Neural cell (in vitro differentiated cells): ENCODE results near the gene CCR7. TPM values are rescaled to one million over a fixed set of nuclear protein-coding genes. Genes with fewer than 3 reads are reported as not detected.

ENCODE experiments used
- H2AFZ ChIP-seq: fragments of 200-600, 300-800 bp; sonication (generic), shearing (Covaris generic); 2 replicates; pipeline ENCODE4 v1.6.0; 2014; ENCODE audit warnings: low read depth, mild to moderate bottlenecking, antibody characterized with exemption, low read length, moderate library complexity
- H3F3A ChIP-seq: fragments of 200-600 bp; shearing (Covaris generic); 2 replicates; pipeline ENCODE4 v1.6.1; 2016; ENCODE audit warnings: mild to moderate bottlenecking, moderate library complexity, mixed read lengths, antibody characterized with exemption, low read length; ENCODE audit not compliant: insufficient read depth, poor library complexity, severe bottlenecking
- H3K27ac ChIP-seq: fragments of 200-600, 300-800 bp; sonication (generic), shearing (Covaris generic); 2 replicates; pipeline ENCODE4 v1.5.1; 2014; ENCODE audit warnings: mild to moderate bottlenecking, low read length, moderate library complexity
- H3K27me3 ChIP-seq: fragments of 300-800, 200-600 bp; sonication (generic), shearing (Covaris generic); 2 replicates; pipeline ENCODE4 v1.6.0; 2014; ENCODE audit warnings: mild to moderate bottlenecking, low read depth, low read length, moderate library complexity; ENCODE audit not compliant: insufficient read depth
- H3K36me3 ChIP-seq: fragments of 300-800, 200-600 bp; sonication (generic), shearing (Covaris generic); 2 replicates; pipeline ENCODE4 v1.5.1; 2014; ENCODE audit warnings: mild to moderate bottlenecking, antibody characterized with exemption, low read length, moderate library complexity; ENCODE audit not compliant: insufficient read depth
- H3K4me2 ChIP-seq: fragments of 300-800, 200-600 bp; sonication (generic), shearing (Covaris generic); 2 replicates; pipeline ENCODE4 v1.6.0; 2014; ENCODE audit warnings: mild to moderate bottlenecking, low read length
- H3K4me3 ChIP-seq: fragments of 300-800, 200-600 bp; sonication (generic), shearing (Covaris generic); 2 replicates; pipeline ENCODE4 v1.5.1; 2014; ENCODE audit warnings: mild to moderate bottlenecking, low read length, moderate library complexity
- H3K79me2 ChIP-seq: fragments of 200-600 bp; shearing (Covaris generic); replicated peaks from 2 replicates; pipeline ENCODE4 v1.6.0; 2014; ENCODE audit warnings: mild to moderate bottlenecking, low read length, moderate library complexity; ENCODE audit not compliant: insufficient read depth
- H3K9ac ChIP-seq: fragments of 300-800, 200-600 bp; sonication (generic), shearing (Covaris generic); 2 replicates; pipeline ENCODE4 v1.6.1; 2016; ENCODE audit warnings: mild to moderate bottlenecking, low read length, mixed read lengths
- H3K9me2 ChIP-seq: fragments of 200-600 bp; shearing (Covaris generic); 2 replicates; pipeline ENCODE4 v1.6.1; 2016; ENCODE audit warnings: mild to moderate bottlenecking, low read length, mixed read lengths; ENCODE audit not compliant: insufficient read depth
- H3K9me3 ChIP-seq: fragments of 200-600, 300-800 bp; sonication (generic), shearing (Covaris generic); 2 replicates; pipeline ENCODE4 v1.6.1; 2016; ENCODE audit warnings: mild to moderate bottlenecking, mixed run types, low read length, moderate library complexity, mixed read lengths
- H4K20me1 ChIP-seq: fragments of 200-600 bp; shearing (Covaris generic); 2 replicates; pipeline ENCODE4 v1.6.1; 2016; ENCODE audit warnings: mild to moderate bottlenecking, mixed run types; ENCODE audit not compliant: insufficient read depth
- EP300 ChIP-seq: fragments of 450-650 bp; conservative IDR thresholded peaks from 2 replicates; pipeline ENCODE4 v1.6.1; 2014; ENCODE audit warnings: antibody characterized with exemption, mild to moderate bottlenecking, moderate library complexity; ENCODE audit not compliant: poor library complexity, severe bottlenecking
- EZH2 ChIP-seq: fragments of 200-600, 300-800 bp; shearing (Covaris generic), sonication (generic); IDR thresholded peaks from 2 replicates; pipeline ENCODE4 v1.6.1; 2014; ENCODE audit warnings: antibody characterized with exemption, low read length, borderline replicate concordance, mild to moderate bottlenecking; ENCODE audit not compliant: insufficient read depth, poor library complexity, severe bottlenecking
- MXI1 ChIP-seq: fragments of 450-650 bp; conservative IDR thresholded peaks from 2 replicates; pipeline ENCODE4 v1.6.1; 2014; ENCODE audit warnings: antibody characterized with exemption, mild to moderate bottlenecking; ENCODE audit not compliant: poor library complexity, severe bottlenecking
- POLR2AphosphoS5 ChIP-seq: IDR thresholded peaks from 2 replicates; pipeline ENCODE4 v1.6.1; 2012
- RAD21 ChIP-seq: fragments of 450-650 bp; conservative IDR thresholded peaks from 2 replicates; pipeline ENCODE4 v1.6.1; 2014; ENCODE audit warnings: antibody characterized with exemption, mild to moderate bottlenecking, moderate library complexity
- SMC3 ChIP-seq: fragments of 450-650 bp; conservative IDR thresholded peaks from 2 replicates; pipeline ENCODE4 v1.6.1; 2014; ENCODE audit warnings: antibody characterized with exemption, mild to moderate bottlenecking, moderate library complexity; ENCODE audit not compliant: poor library complexity
- TAF1 ChIP-seq: IDR thresholded peaks from 2 replicates; pipeline ENCODE4 v1.6.1; 2012; ENCODE audit warnings: low read depth
- polyA plus RNA-seq: library from polyadenylated mRNA; depleted of rRNA; stranded (reverse); fragments of >200 nt; gene quantifications from 2 replicates; pipeline ENCODE4 v1.2.3, GENCODE V29; 2014
- TF ChIP-seq, protein P1 (sequence below): IDR thresholded peaks from 2 replicates; pipeline ENCODE4 v1.6.1; 2012; ENCODE audit warnings: borderline replicate concordance
- TF ChIP-seq, protein P2 (sequence below): fragments of 450-650 bp; IDR thresholded peaks from 2 replicates; pipeline ENCODE4 v1.5.1; 2014; ENCODE audit warnings: antibody characterized with exemption, mild to moderate bottlenecking, moderate library complexity; ENCODE audit not compliant: poor library complexity, severe bottlenecking

CCR7 gene
- polyA plus RNA-seq, 1 donor from 2014 or later, result not detected

DNA sequence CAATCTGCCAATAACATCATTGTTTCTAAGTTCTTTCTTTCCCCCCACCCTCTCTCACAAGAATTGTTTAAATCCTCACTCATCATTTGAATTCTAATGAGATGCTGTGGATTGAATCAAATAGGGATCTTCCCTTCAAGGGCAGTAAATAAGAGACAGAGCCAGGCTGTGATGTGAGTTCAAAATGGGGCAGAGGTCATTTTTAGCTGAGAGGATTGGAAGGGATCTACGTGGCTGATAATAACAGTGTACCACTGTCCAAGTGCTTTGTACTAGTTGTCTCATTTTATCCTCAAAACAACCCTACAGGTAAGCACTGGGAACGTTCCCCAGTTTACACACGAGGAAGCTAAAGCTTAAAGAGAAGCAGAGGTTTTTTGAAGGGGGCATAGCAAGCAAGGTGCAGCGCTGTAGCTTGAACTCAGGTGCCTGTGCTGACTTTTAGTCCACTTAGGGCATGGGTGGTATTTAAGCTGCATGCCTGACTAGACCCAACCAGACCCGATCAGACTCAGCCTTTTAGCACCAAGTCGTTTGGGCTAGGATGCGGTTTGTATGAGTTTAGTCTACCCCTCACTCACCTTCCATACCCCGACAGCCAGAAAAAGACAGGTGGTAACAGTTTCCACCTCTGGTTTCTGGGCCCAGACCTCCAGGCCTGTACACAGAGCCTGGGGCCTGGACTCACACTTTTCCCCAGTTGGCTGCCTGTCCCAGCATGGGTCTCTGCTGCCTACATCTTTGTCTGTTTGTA lies 39.2 kb upstream of the CCR7 start:
- no peak overlapping the region for H3K9ac ChIP-seq
- H3K9me3 ChIP-seq, result no peaks in the 10 kb centered on the region
- H3K4me3 ChIP-seq, result no peak overlapping the region
- H3K27me3 ChIP-seq, result no peaks in the 10 kb centered on the region
- no peaks in the 10 kb centered on the region for H4K20me1 ChIP-seq
- no peaks in the 10 kb centered on the region for H3K9me2 ChIP-seq
- H2AFZ ChIP-seq, result no peak overlapping the region
- H3K79me2 ChIP-seq, result no peaks in the 10 kb centered on the region
- no peaks in the 10 kb centered on the region for H3K36me3 ChIP-seq
- no peak overlapping the region for H3K4me2 ChIP-seq
- TF ChIP-seq EZH2 (no peak), TAF1 (no peak), EP300 (no peak), POLR2AphosphoS5 (no peak), RAD21 (no peak), MXI1 (no peak), SMC3 (no peak)
- TF ChIP-seq, protein P1, sequence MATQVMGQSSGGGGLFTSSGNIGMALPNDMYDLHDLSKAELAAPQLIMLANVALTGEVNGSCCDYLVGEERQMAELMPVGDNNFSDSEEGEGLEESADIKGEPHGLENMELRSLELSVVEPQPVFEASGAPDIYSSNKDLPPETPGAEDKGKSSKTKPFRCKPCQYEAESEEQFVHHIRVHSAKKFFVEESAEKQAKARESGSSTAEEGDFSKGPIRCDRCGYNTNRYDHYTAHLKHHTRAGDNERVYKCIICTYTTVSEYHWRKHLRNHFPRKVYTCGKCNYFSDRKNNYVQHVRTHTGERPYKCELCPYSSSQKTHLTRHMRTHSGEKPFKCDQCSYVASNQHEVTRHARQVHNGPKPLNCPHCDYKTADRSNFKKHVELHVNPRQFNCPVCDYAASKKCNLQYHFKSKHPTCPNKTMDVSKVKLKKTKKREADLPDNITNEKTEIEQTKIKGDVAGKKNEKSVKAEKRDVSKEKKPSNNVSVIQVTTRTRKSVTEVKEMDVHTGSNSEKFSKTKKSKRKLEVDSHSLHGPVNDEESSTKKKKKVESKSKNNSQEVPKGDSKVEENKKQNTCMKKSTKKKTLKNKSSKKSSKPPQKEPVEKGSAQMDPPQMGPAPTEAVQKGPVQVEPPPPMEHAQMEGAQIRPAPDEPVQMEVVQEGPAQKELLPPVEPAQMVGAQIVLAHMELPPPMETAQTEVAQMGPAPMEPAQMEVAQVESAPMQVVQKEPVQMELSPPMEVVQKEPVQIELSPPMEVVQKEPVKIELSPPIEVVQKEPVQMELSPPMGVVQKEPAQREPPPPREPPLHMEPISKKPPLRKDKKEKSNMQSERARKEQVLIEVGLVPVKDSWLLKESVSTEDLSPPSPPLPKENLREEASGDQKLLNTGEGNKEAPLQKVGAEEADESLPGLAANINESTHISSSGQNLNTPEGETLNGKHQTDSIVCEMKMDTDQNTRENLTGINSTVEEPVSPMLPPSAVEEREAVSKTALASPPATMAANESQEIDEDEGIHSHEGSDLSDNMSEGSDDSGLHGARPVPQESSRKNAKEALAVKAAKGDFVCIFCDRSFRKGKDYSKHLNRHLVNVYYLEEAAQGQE, result no peak
- TF ChIP-seq, protein P2, sequence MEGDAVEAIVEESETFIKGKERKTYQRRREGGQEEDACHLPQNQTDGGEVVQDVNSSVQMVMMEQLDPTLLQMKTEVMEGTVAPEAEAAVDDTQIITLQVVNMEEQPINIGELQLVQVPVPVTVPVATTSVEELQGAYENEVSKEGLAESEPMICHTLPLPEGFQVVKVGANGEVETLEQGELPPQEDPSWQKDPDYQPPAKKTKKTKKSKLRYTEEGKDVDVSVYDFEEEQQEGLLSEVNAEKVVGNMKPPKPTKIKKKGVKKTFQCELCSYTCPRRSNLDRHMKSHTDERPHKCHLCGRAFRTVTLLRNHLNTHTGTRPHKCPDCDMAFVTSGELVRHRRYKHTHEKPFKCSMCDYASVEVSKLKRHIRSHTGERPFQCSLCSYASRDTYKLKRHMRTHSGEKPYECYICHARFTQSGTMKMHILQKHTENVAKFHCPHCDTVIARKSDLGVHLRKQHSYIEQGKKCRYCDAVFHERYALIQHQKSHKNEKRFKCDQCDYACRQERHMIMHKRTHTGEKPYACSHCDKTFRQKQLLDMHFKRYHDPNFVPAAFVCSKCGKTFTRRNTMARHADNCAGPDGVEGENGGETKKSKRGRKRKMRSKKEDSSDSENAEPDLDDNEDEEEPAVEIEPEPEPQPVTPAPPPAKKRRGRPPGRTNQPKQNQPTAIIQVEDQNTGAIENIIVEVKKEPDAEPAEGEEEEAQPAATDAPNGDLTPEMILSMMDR, result no peak
- no peaks in the 10 kb centered on the region for H3F3A ChIP-seq
- H3K27ac ChIP-seq, result no peak overlapping the region

DNA sequence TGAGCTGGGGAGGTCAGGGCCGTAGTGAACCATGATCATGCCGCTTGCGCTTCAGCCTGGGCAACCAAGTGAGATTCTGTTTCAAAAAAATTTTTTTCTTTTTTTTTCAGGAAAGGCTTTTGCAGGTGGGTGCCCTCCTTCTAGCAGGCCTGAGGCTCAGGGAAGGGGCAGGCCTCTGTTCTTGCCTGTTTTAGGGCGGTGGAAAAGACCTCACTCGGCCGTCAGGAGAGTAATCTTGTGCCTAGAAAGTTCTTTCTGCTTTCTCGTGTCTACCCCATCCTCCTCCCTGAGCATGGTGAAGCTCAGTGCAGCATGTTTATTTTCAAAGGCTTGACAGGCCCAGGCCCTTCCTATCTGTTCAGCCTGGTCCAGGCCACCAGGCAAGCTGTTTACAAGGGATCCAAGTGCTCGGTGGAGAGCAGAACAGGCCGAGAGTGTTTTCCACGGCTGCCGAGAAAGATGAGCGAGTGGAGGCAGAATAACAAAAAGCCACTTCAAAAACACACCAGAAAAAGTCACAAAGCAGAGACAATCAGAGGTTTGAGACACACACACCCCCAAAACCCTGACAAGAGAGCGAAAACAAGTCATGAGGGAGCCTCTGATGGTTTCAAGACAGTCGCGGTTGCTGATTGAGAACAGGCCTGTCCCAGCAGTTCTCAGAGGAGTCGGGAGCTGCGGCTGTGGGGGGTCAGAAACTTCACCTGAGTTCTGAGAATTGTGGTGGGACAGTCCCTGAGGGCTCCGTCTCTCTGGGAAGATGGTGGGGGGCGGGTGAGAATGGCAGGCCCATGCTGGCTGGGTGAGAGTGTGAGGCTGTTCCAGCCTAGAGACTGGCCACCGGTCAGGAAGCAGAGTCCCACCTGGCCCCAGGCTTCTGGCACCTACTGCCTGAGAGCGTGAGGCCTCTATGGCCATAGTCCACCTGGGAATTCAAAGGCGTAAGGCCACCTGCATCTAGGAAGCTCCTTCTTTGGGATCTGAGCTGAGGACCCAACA lies 37.5 kb upstream of the CCR7 start:
- Histone ChIP-seq H3K36me3 (no peaks in the 10 kb centered on the region), H3K4me3 (no peak overlapping the region), H3K27me3 (no peaks in the 10 kb centered on the region), H4K20me1 (no peaks in the 10 kb centered on the region), H3F3A (no peaks in the 10 kb centered on the region), H3K9me3 (no peaks in the 10 kb centered on the region), H3K9me2 (no peaks in the 10 kb centered on the region), H2AFZ (no peak overlapping the region), H3K4me2 (no peak overlapping the region), H3K79me2 (no peaks in the 10 kb centered on the region), H3K9ac (no peak overlapping the region), H3K27ac (no peak overlapping the region)
- TF ChIP-seq, protein P2, result no peak
- TF ChIP-seq MXI1 (no peak), TAF1 (no peak), SMC3 (no peak), RAD21 (no peak), POLR2AphosphoS5 (no peak), EZH2 (no peak), EP300 (no peak)
- TF ChIP-seq, protein P1, result no peak
